Measurements from ENCODE around the gene TRUB2.

The TRUB2 gene

GRCh38 chr9:128266868-128267590 lies 55.2 kb downstream of the TRUB2 start:
- H3K36me3 ChIP-seq (ENCODE audit: control insufficient read depth, insufficient read depth, low read length) = peaks cover 76% of the 10 kb centered on the region

GRCh38 chr9:128265348-128265847 lies 56.8 kb downstream of the TRUB2 start:
- Histone ChIP-seq H3K4me3 (ENCODE audit: extremely low read depth, insufficient read depth, low read length, poor library complexity, severe bottlenecking) (no peak overlapping the region), H3K36me3 (ENCODE audit: control insufficient read depth, insufficient read depth, low read length) (peaks cover 76% of the 10 kb centered on the region), H3K9me3 (ENCODE audit: control insufficient read depth, low read length) (no peaks in the 10 kb centered on the region), H3K4me1 (ENCODE audit: control insufficient read depth, insufficient read depth, low read length, poor library complexity, severe bottlenecking) (no peaks in the 10 kb centered on the region), H3K27ac (ENCODE audit: low read depth, low read length, severe bottlenecking) (no peak overlapping the region)
- WGBS, 2 experiments (ENCODE audit: insufficient coverage in 2 of 2) = 93 to 100% methylated on average over 4 to 9 of the region's 10 CpGs

More at GRCh38 chr9:128266868-128267590, 55.2 kb downstream of the TRUB2 start:
- Histone ChIP-seq H3K27ac (ENCODE audit: low read depth, low read length, severe bottlenecking) (no peak overlapping the region), H3K4me3 (ENCODE audit: extremely low read depth, insufficient read depth, low read length, poor library complexity, severe bottlenecking) (no peak overlapping the region), H3K4me1 (ENCODE audit: control insufficient read depth, insufficient read depth, low read length, poor library complexity, severe bottlenecking) (no peaks in the 10 kb centered on the region), H3K9me3 (ENCODE audit: control insufficient read depth, low read length) (no peaks in the 10 kb centered on the region)
- 96% methylated on average over 14 to 15 of the region's 15 CpGs for WGBS, 2 experiments (ENCODE audit: insufficient coverage in 2 of 2)

- 92 to 100% methylated on average over 1 to 2 of the region's 4 CpGs for WGBS, 2 experiments (ENCODE audit: insufficient coverage in 2 of 2)
- no peak overlapping the region for H3K4me3 ChIP-seq (ENCODE audit: extremely low read depth, insufficient read depth, low read length, poor library complexity, severe bottlenecking)
- H3K9me3 ChIP-seq (ENCODE audit: control insufficient read depth, low read length) = no peaks in the 10 kb centered on the region
- no peak overlapping the region for H3K27ac ChIP-seq (ENCODE audit: low read depth, low read length, severe bottlenecking)
- H3K36me3 ChIP-seq (ENCODE audit: control insufficient read depth, insufficient read depth, low read length) = peaks cover 86% of the 10 kb centered on the region
- no peaks in the 10 kb centered on the region for H3K4me1 ChIP-seq (ENCODE audit: control insufficient read depth, insufficient read depth, low read length, poor library complexity, severe bottlenecking)
Measured at GRCh38 chr9:128262687-128263086, 59.6 kb downstream of the TRUB2 start.

- Histone ChIP-seq H3K27ac (ENCODE audit: low read depth, low read length, severe bottlenecking) (no peak overlapping the region), H3K9me3 (ENCODE audit: control insufficient read depth, low read length) (no peaks in the 10 kb centered on the region), H3K4me3 (ENCODE audit: extremely low read depth, insufficient read depth, low read length, poor library complexity, severe bottlenecking) (no peak overlapping the region), H3K36me3 (ENCODE audit: control insufficient read depth, insufficient read depth, low read length) (peaks cover 84% of the 10 kb centered on the region), H3K4me1 (ENCODE audit: control insufficient read depth, insufficient read depth, low read length, poor library complexity, severe bottlenecking) (peaks cover 2% of the 10 kb centered on the region)
- 92 to 98% methylated on average over 11 to 17 of the region's 17 CpGs for WGBS, 2 experiments (ENCODE audit: insufficient coverage in 2 of 2)
Measured at GRCh38 chr9:128260340-128260739, 61.9 kb downstream of the TRUB2 start.

- 93 to 96% methylated on average over 9 of the region's 9 CpGs for WGBS, 2 experiments (ENCODE audit: insufficient coverage in 2 of 2)
- H3K36me3 ChIP-seq (ENCODE audit: control insufficient read depth, insufficient read depth, low read length) = peaks cover 82% of the 10 kb centered on the region
- H3K27ac ChIP-seq (ENCODE audit: low read depth, low read length, severe bottlenecking) = no peak overlapping the region
- H3K4me1 ChIP-seq (ENCODE audit: control insufficient read depth, insufficient read depth, low read length, poor library complexity, severe bottlenecking) = peaks cover 6% of the 10 kb centered on the region
- H3K4me3 ChIP-seq (ENCODE audit: extremely low read depth, insufficient read depth, low read length, poor library complexity, severe bottlenecking) = no peak overlapping the region
- no peaks in the 10 kb centered on the region for H3K9me3 ChIP-seq (ENCODE audit: control insufficient read depth, low read length)
Measured at GRCh38 chr9:128259156-128259555, 63.1 kb downstream of the TRUB2 start.

GRCh38 chr9:128258326-128258725 lies 63.9 kb downstream of the TRUB2 start:
- Histone ChIP-seq H3K27ac (ENCODE audit: low read depth, low read length, severe bottlenecking) (no peak overlapping the region), H3K9me3 (ENCODE audit: control insufficient read depth, low read length) (no peaks in the 10 kb centered on the region), H3K4me1 (ENCODE audit: control insufficient read depth, insufficient read depth, low read length, poor library complexity, severe bottlenecking) (peaks cover 6% of the 10 kb centered on the region), H3K36me3 (ENCODE audit: control insufficient read depth, insufficient read depth, low read length) (peaks cover 82% of the 10 kb centered on the region), H3K4me3 (ENCODE audit: extremely low read depth, insufficient read depth, low read length, poor library complexity, severe bottlenecking) (no peak overlapping the region)
- WGBS, 2 experiments (ENCODE audit: insufficient coverage in 2 of 2) = 90 to 100% methylated on average over 2 of the region's 6 CpGs

- Histone ChIP-seq H3K27ac (ENCODE audit: low read depth, low read length, severe bottlenecking) (no peak overlapping the region), H3K4me1 (ENCODE audit: control insufficient read depth, insufficient read depth, low read length, poor library complexity, severe bottlenecking) (peaks cover 6% of the 10 kb centered on the region), H3K4me3 (ENCODE audit: extremely low read depth, insufficient read depth, low read length, poor library complexity, severe bottlenecking) (no peak overlapping the region), H3K36me3 (ENCODE audit: control insufficient read depth, insufficient read depth, low read length) (peaks cover 81% of the 10 kb centered on the region), H3K9me3 (ENCODE audit: control insufficient read depth, low read length) (no peaks in the 10 kb centered on the region)
- WGBS, 2 experiments (ENCODE audit: insufficient coverage in 2 of 2) = 93 to 100% methylated on average over 5 to 11 of the region's 11 CpGs
Measured at GRCh38 chr9:128257907-128258306, 64.3 kb downstream of the TRUB2 start.

GRCh38 chr9:128257086-128257825 lies 65.0 kb downstream of the TRUB2 start:
- WGBS, 2 experiments (ENCODE audit: insufficient coverage in 2 of 2) = 92% methylated on average over 18 to 20 of the region's 23 CpGs
- peaks cover 6% of the 10 kb centered on the region for H3K4me1 ChIP-seq (ENCODE audit: control insufficient read depth, insufficient read depth, low read length, poor library complexity, severe bottlenecking)
- peaks cover 74% of the 10 kb centered on the region for H3K36me3 ChIP-seq (ENCODE audit: control insufficient read depth, insufficient read depth, low read length)
- H3K27ac ChIP-seq (ENCODE audit: low read depth, low read length, severe bottlenecking) = no peak overlapping the region
- H3K9me3 ChIP-seq (ENCODE audit: control insufficient read depth, low read length) = no peaks in the 10 kb centered on the region
- H3K4me3 ChIP-seq (ENCODE audit: extremely low read depth, insufficient read depth, low read length, poor library complexity, severe bottlenecking) = no peak overlapping the region
